Sigmoid colon (tissue), 4 donors: ENCODE data around the gene CCDC69.

Source experiments
- EP300 ChIP-seq, 4 donors: sonication (generic); formaldehyde crosslinking; IDR thresholded peaks; one replicate each; pipeline ENCODE4 v1.6.1; 2017; ENCODE audit warnings: antibody characterized with exemption in 4 of 4
- POLR2A ChIP-seq, 2 donors: fragments of 450-650 bp; IDR thresholded peaks; one replicate each; pipeline ENCODE4 v1.6.1; 2016; ENCODE audit warnings: antibody characterized with exemption in 2 of 2, mild to moderate bottlenecking in 2 of 2, moderate library complexity in 2 of 2
- POLR2AphosphoS5 ChIP-seq, 4 donors: sonication (generic); formaldehyde crosslinking; IDR thresholded peaks; one replicate each; pipeline ENCODE4 v1.6.1; 2017; ENCODE audit warnings: antibody characterized with exemption in 4 of 4
- TF ChIP-seq, protein P1 (sequence below), 4 experiments: fragments of 450-650 bp in 3 of 4; fragments of 200-600 bp in 1 of 4; IDR thresholded peaks; one replicate each; pipeline ENCODE4 v1.5.1; 2016 to 2019; ENCODE audit warnings: antibody characterized with exemption in 4 of 4, mild to moderate bottlenecking in 3 of 4, moderate library complexity in 2 of 4

DNA sequence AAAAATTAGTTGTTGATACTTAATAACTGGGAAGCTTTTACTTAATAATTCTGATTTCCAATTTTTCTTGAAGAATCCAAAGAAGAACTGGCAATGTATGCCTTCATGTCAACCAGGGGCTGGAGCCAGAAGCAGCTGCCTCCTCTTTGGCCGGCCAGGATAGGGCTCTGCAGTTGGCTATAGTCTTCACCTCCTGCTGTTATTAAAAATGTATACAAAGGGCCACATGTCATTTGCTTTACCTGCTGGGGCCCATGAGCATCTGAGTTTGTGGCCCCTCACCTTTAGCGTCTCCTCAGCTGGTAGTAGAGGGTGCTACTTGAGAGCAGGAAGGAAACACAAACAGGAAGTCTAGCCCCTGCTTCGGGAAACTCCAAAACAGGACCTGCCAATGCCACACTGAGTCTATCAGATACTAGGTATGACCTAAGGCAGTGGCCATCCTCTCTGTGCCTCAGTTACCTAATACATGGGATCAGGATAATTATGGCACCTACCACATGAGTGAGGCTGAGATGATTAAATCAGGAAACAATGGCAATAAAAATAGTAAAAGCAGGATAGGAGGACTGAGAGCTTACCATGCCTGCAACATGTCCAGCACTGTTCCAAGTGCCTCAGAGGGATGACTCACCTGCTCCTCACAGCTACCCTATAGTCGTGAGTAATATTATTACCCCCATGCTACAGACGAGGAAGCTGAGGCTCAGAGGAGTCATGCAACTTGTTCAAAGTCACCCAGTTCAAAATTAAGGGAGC, 21.3 kb downstream of the CCDC69 start:
- TF ChIP-seq, protein P1, sequence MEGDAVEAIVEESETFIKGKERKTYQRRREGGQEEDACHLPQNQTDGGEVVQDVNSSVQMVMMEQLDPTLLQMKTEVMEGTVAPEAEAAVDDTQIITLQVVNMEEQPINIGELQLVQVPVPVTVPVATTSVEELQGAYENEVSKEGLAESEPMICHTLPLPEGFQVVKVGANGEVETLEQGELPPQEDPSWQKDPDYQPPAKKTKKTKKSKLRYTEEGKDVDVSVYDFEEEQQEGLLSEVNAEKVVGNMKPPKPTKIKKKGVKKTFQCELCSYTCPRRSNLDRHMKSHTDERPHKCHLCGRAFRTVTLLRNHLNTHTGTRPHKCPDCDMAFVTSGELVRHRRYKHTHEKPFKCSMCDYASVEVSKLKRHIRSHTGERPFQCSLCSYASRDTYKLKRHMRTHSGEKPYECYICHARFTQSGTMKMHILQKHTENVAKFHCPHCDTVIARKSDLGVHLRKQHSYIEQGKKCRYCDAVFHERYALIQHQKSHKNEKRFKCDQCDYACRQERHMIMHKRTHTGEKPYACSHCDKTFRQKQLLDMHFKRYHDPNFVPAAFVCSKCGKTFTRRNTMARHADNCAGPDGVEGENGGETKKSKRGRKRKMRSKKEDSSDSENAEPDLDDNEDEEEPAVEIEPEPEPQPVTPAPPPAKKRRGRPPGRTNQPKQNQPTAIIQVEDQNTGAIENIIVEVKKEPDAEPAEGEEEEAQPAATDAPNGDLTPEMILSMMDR (IDR thresholded peaks at IDR 0.05): no peak
- TF ChIP-seq POLR2A (IDR thresholded peaks at IDR 0.05) (no peak), POLR2AphosphoS5 (IDR thresholded peaks at IDR 0.05) (no peak), EP300 (IDR thresholded peaks at IDR 0.05) (no peak)
